GM21723 (cell line): Measurements from ENCODE around the gene SYNGR1.

Experiments
- ATAC-seq: cut with Tn5 transposase; IDR thresholded peaks from one replicate; pipeline ENCODE4 v1.9.1; 2021; ENCODE audit warnings: mild to moderate bottlenecking, moderate library complexity; ENCODE audit not compliant: unreplicated experiment

The SYNGR1 gene

DNA sequence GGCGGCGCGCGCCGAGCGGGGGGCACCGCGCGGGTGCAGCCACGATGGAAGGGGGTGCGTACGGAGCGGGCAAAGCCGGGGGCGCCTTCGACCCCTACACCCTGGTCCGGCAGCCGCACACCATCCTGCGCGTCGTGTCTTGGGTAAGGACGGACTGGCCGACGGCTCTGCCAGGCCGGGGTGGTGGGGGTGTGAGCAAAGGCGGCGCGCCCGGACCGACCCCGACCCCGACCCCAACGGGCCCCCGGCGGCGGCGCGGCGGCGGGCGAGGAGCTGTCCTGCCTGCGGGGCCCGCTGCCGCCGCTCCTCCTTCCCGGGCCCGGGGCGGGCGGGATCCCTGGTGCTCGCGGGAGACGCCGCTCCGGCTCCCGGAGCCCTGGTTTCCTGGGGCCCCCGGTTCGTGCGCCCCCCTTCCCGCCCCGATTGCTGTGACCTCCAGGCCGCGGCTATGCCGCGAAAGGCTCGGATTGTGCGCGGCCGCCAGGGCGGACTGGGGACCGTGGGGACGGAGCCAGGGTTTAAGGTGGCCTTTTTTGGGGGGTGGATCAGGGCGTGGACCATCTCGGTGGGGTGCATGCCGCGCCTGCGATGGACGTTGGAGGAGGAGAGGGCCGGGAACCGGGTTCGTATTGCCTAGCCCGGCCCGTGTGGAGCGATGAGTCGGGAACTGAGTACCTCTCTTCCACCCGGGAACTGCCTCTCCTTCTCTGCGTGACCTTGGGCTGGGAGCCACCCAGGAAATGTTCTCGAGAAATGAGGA is at the start of gene SYNGR1:
Gene SYNGR1, plus strand, starts transcription at position 25 of the 760 bp plus-strand sequence. Its CDS starts 20 bp downstream, at position 45.
- no peak for ATAC-seq

DNA sequence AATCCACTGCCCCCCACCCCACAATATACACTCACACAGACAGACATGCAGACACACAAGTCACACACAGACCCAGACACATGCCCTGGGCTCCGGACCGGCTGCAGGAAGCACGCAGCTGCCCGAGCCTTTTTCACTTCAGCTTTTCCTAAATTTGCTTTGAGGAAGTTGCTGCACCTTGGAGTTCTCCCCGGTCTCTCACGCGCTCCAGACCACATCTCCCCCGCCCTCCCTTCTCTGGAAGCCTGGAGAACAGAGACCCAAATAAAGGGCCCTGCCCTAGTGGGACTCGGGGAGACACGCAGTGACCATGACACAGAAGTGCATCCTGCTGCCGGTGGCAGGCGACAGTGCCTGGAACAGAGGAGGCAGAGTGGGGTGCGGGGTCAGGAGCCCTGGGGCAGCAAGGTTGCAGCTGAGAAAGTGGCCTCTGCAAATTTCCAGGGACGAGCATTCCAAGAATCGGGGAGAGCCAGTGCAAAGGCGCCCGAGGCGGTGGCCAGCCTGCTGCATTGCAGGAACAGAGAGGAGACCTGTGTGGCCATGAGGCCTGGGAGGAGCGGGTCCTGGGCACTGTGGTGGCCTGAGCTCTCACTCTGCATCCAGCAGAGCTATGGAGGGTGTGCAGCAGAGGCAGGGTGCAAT is 49.5 kb upstream of the SYNGR1 start:
- ATAC-seq: no peak

DNA sequence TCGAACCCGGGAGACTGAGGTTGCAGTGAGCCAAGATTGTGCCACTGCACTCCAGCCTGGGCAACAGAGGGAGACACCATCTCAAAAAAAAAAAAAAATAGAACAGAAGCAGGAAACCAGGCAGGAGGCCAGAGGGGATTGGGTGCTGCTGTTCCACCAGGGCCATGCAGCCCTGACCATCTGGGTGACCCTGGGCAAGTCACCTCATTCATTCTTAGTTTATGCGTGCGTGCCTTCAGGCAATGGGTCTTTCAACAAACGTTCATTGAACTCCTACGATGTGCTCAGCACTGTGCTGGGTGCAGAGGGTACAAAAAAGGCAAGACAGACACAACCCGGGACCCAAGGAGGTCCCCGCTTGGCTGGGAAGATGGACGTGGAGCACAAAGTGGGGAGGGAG is 48.7 kb upstream of the SYNGR1 start:
- no peak for ATAC-seq

- ATAC-seq: no peak
Observed at GRCh38 chr22:39301926-39302325, 47.9 kb upstream of the SYNGR1 start.

GRCh38 chr22:39302431-39302960 is 47.3 kb upstream of the SYNGR1 start:
- no peak for ATAC-seq

GRCh38 chr22:39303358-39303757 is 46.4 kb upstream of the SYNGR1 start:
- ATAC-seq: no peak

GRCh38 chr22:39303892-39304671 is 45.7 kb upstream of the SYNGR1 start:
- ATAC-seq: no peak

GRCh38 chr22:39306456-39307361 is 43.1 kb upstream of the SYNGR1 start:
- no peak for ATAC-seq

- no peak for ATAC-seq
Observed at GRCh38 chr22:39308614-39309363, 41.0 kb upstream of the SYNGR1 start.

DNA sequence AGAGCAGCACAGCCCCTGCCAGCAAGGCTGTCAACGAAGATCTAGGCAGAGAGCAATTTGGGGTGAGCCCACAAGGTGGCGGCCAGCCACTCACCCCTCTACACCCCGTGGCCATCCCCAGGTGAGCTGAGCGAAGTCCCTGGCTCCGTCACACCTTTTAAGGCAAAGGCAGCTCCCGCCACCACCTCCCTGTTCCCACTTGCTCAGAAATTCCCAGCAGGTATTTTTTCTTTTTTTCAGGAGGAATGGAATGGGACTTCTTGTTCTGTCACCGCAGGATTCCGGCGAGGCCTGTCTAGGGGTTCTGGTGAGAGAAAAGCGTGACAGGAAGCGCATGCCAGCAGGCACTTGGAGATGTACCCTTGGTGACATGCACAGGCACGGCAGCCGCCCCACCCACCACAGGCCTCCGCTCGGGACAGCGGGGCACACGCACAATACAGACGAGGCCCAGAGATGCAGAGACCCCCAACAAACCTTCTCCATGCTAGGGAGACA is 40.4 kb upstream of the SYNGR1 start:
- no peak for ATAC-seq

- no peak for ATAC-seq
Observed at GRCh38 chr22:39309881-39310714, 39.7 kb upstream of the SYNGR1 start.

DNA sequence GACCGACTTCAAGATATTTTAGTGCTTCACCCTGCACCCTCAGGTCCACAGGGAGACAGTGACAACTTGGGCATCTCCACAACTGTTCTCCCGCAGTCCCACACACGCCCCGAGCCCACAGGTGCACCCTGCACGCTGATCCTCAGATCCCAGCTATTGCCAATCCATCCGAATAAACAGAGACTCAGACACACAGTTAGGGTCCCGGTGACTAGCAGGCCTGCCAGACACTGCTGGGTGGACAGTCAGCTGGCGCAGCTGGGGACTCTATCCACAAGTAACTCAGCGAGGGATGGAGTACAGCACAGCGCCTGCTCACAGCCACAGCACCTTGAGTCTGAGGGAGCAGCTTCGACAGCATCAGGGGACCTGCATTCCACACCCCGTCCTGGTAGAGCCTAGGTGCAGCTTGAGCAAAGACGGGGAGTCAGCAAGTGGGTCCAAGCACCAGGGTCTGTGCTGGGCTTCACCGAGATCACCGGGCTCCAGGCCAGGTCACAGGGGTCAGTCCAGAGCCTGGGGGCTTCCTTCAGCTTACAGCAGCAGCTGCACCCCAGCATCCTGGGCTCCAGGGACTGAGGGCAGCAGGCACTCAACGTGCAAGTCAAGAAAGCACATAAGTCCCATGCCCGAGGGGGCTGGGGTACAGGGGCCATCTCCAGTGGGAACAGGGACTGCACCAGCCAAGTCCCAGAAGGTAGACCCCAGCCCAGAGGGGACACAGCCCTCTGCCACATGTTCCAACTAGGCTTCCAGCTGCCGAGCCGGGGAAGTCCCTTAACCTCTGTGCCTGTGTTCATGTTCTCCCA is 38.0 kb upstream of the SYNGR1 start:
- no peak for ATAC-seq

DNA sequence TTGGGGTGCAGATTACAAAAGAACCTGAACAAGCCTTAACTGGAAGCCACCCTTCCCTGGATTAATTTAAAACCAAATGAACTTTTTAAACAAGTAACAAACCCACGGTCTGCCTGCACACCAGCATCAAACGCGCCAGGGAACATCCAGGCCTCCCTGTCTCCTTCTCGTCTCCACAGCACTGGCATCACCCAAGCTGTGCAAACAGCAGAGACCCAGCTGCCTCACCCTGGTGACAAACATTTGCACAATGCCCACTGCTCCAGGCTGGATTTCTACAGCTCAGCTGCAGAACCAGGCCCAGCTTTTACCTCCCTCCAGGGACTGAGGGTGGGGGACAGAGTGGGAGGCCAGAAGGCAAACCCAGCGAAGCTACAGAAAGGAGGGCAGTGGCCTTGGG is 37.4 kb upstream of the SYNGR1 start:
- ATAC-seq: no peak

- ATAC-seq: no peak
Observed at GRCh38 chr22:39313258-39314001, 36.4 kb upstream of the SYNGR1 start.

DNA sequence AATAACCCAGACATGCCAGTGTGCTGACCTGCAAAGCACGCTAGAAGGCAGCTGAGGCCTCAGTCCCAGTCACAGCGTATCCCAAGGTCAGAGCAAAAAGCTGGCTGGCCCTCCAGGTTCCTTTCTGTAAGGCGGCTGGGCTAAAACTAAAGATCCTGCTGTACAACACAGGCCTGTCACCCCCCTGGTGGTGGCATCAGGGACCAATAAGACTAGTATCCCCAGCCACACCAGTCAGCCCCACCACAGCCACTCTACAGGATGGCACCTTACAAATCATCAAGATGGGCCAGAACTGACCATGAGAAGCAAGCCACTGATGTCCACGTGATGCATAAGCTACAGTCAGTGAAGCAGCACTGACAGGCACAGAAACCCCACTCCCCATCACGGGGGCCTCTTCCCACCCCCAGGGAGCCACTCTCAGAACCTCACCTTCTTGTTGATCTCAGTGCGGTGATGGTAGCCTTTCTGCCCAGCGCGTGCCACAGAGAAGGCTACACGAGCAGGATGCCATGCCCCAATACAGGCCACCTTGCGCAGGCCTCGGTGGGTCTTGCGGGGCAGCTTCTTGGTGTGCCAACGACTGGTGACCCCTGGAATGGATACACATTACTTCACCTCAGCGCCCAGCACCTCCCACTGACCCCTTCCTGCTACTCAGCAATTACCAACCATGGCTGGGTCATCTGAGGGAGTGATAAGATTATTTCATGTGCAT is 35.4 kb upstream of the SYNGR1 start:
- ATAC-seq: no peak

DNA sequence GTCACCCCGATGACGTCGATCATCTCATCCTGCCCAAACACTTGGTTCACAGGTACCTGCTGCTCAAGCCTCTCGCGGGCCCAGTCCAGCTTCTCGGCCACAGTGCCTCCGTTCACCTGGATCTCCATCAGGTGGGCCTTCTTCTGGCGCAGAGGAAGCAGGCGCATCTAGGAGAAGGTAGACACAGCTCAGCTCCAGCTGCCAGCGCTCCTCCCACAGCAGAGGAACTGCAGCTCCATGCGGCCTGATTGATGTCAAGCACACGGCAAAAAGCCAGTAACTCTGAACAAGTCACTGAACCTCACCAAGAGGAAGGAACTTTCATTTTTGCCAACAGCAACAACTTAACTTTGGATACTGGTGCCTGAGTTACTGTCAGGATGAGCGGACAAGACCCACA is 34.4 kb upstream of the SYNGR1 start:
- ATAC-seq: no peak
